H1 (cell line): ENCODE data around the gene NGEF. TPM values are rescaled to one million over a fixed set of nuclear protein-coding genes. Genes with fewer than 3 reads are reported as not detected.
A peak's percentile ranks its signal among the peaks of the same experiment; 100 is the strongest.

Experiments used
- CTCF ChIA-PET: fragments of 300-600 bp; sonication (Branson Sonifier 250); formaldehyde crosslinking; loops from one replicate; lab custom pipeline; 2021; ENCODE audit not compliant: partially characterized antibody; lab: Charles Lee
- POLR2A ChIA-PET: fragments of 300-600 bp; sonication (Branson Sonifier 250); formaldehyde crosslinking; loops from one replicate; lab custom pipeline; 2021; ENCODE audit warnings: inconsistent platforms; ENCODE audit not compliant: partially characterized antibody; lab: Charles Lee
- DNase-seq, 2 experiments: peaks; one replicate each; pipeline versions ENCODE4 v3.0.0 to v3.0.0-alpha.2; 2010 to 2022; ENCODE audit warnings: low spot score in 2 of 2, low read depth in 1 of 2, mixed read lengths in 1 of 2
- FAIRE-seq: peaks from 2 replicates; lab custom pipeline; 2011; peaks lifted over from hg19 to GRCh38; lab: Jason Lieb, UNC
- H2AFZ ChIP-seq: 2 replicates; pipeline ENCODE4 v1.8.1; 2012; ENCODE audit warnings: low read length, inconsistent platforms
- H2AK5ac ChIP-seq: 2 replicates; pipeline ENCODE4 v1.6.1; 2013; ENCODE audit warnings: low read depth, low read length
- H2BK120ac ChIP-seq: replicated peaks from 2 replicates; pipeline ENCODE3; 2013; ENCODE audit warnings: low read depth, low read length, inconsistent platforms
- H2BK12ac ChIP-seq: 2 replicates; pipeline ENCODE4 v1.6.1; 2013; ENCODE audit warnings: low read depth, low read length
- H2BK15ac ChIP-seq: 2 replicates; pipeline ENCODE4 v1.6.1; 2013; ENCODE audit warnings: low read length
- H2BK20ac ChIP-seq: 2 replicates; pipeline ENCODE4 v1.6.1; 2013; ENCODE audit warnings: low read length
- H2BK5ac ChIP-seq: 2 replicates; pipeline ENCODE4 v1.6.1; 2013; ENCODE audit warnings: low read depth, low read length
- H3K14ac ChIP-seq: 2 replicates; pipeline ENCODE4 v1.6.1; 2013; ENCODE audit warnings: inconsistent platforms; ENCODE audit not compliant: insufficient read length
- H3K18ac ChIP-seq: 2 replicates; pipeline ENCODE4 v1.6.1; 2013; ENCODE audit warnings: low read length; ENCODE audit errors: extremely low read depth
- H3K23ac ChIP-seq: 2 replicates; pipeline ENCODE4 v1.6.1; 2013; ENCODE audit warnings: inconsistent platforms; ENCODE audit not compliant: insufficient read length
- H3K23me2 ChIP-seq: 2 replicates; pipeline ENCODE4 v1.6.1; 2013; ENCODE audit warnings: low read depth, low read length
- H3K27ac ChIP-seq: 2 replicates; pipeline ENCODE4 v1.6.1; 2011; ENCODE audit warnings: low read depth, low read length, inconsistent platforms
- H3K27me3 ChIP-seq, 4 experiments: replicated peaks in 1 of 4; 1 replicate in 1 of 4; 2 replicates in 3 of 4; pipeline versions ENCODE4 v1.6.1 to v1.8.1; 2011 to 2013; ENCODE audit warnings: low read length in 3 of 4, mild to moderate bottlenecking in 3 of 4, inconsistent platforms in 2 of 4, mixed read lengths in 2 of 4, moderate library complexity in 1 of 4; ENCODE audit not compliant: control insufficient read depth in 3 of 4, insufficient read depth in 3 of 4; ENCODE audit errors: extremely low read depth in 1 of 4
- H3K36me3 ChIP-seq, 4 experiments: 2 replicates each; pipeline versions ENCODE4 v1.6.1 to v1.8.1; 2011 to 2013; ENCODE audit warnings: mild to moderate bottlenecking in 4 of 4, low read length in 3 of 4, moderate library complexity in 2 of 4, control low read depth in 1 of 4, inconsistent platforms in 1 of 4; ENCODE audit not compliant: insufficient read depth in 4 of 4, control insufficient read depth in 2 of 4
- H3K4ac ChIP-seq: replicated peaks from 2 replicates; pipeline ENCODE3; 2013; ENCODE audit warnings: low read length, low read depth, mixed read lengths, inconsistent platforms; ENCODE audit not compliant: insufficient read length
- H3K4me1 ChIP-seq, 4 experiments: replicated peaks in 1 of 4; 1 replicate in 1 of 4; 2 replicates in 3 of 4; pipeline versions ENCODE4 v1.6.1 to v1.8.1; 2011 to 2013; ENCODE audit warnings: low read length in 3 of 4, inconsistent platforms in 2 of 4, mixed read lengths in 1 of 4; ENCODE audit not compliant: insufficient read depth in 4 of 4, control insufficient read depth in 3 of 4
- H3K4me2 ChIP-seq, 2 experiments: 2 replicates each; pipeline versions ENCODE4 v1.6.1 to v1.8.1; 2011 to 2013; ENCODE audit warnings: low read depth in 2 of 2, low read length in 2 of 2, control low read depth in 1 of 2, inconsistent platforms in 1 of 2, mild to moderate bottlenecking in 1 of 2; ENCODE audit not compliant: insufficient read depth in 1 of 2
- H3K4me3 ChIP-seq, 4 experiments: fragments of 200-600, 300-600 bp in 1 of 4; sonication (generic), shearing (Covaris generic), sonication (Bioruptor Twin) in 1 of 4; 2 replicates each; pipeline versions ENCODE4 v1.5.1 to v1.8.1; 2011 to 2016; ENCODE audit warnings: low read length in 4 of 4, low read depth in 3 of 4, control low read depth in 2 of 4, inconsistent platforms in 2 of 4, mild to moderate bottlenecking in 2 of 4, mixed read lengths in 1 of 4, moderate library complexity in 1 of 4; ENCODE audit not compliant: insufficient read depth in 2 of 4; ENCODE audit errors: extremely low read depth in 1 of 4
- H3K56ac ChIP-seq: replicated peaks from 2 replicates; pipeline ENCODE3; 2013; ENCODE audit warnings: low read depth, mild to moderate bottlenecking, mixed read lengths, low read length, inconsistent platforms; ENCODE audit not compliant: insufficient read length
- H3K79me1 ChIP-seq: 2 replicates; pipeline ENCODE4 v1.6.1; 2013; ENCODE audit warnings: low read depth, low read length, control low read depth
- H3K79me2 ChIP-seq, 2 experiments: 2 replicates each; pipeline versions ENCODE4 v1.6.1 to v1.8.1; 2012 to 2013; ENCODE audit warnings: low read length in 2 of 2, mild to moderate bottlenecking in 2 of 2, inconsistent platforms in 1 of 2; ENCODE audit not compliant: insufficient read depth in 2 of 2, control insufficient read depth in 1 of 2
- H3K9ac ChIP-seq, 4 experiments: replicated peaks in 1 of 4; 1 replicate in 1 of 4; 2 replicates in 3 of 4; pipeline versions ENCODE4 v1.6.1 to v1.8.1; 2011 to 2013; ENCODE audit warnings: low read depth in 3 of 4, low read length in 3 of 4, control low read depth in 2 of 4, mild to moderate bottlenecking in 2 of 4, moderate library complexity in 2 of 4, inconsistent platforms in 1 of 4; ENCODE audit errors: extremely low read depth in 1 of 4
- H3K9me3 ChIP-seq, 2 experiments: 2 replicates each; pipeline versions ENCODE4 v1.6.1 to v1.8.1; 2012 to 2013; ENCODE audit warnings: mild to moderate bottlenecking in 2 of 2, moderate library complexity in 2 of 2, control low read depth in 1 of 2, inconsistent platforms in 1 of 2, low read depth in 1 of 2, low read length in 1 of 2, mixed read lengths in 1 of 2; ENCODE audit not compliant: insufficient read depth in 2 of 2
- H4K20me1 ChIP-seq, 2 experiments: replicated peaks in 1 of 2; 2 replicates each; pipeline versions ENCODE3 to v1.8.1; 2011 to 2013; ENCODE audit warnings: inconsistent platforms in 2 of 2, low read length in 2 of 2, mild to moderate bottlenecking in 1 of 2; ENCODE audit not compliant: insufficient read depth in 2 of 2, control insufficient read depth in 1 of 2
- H4K5ac ChIP-seq: 2 replicates; pipeline ENCODE4 v1.6.1; 2013; ENCODE audit warnings: low read length, low read depth, mixed read lengths, inconsistent platforms; ENCODE audit not compliant: insufficient read length
- H4K8ac ChIP-seq: 2 replicates; pipeline ENCODE4 v1.8.0; 2013; ENCODE audit warnings: mild to moderate bottlenecking, moderate library complexity, low read length, inconsistent platforms; ENCODE audit not compliant: insufficient read depth; ENCODE audit errors: extremely low read depth
- H4K91ac ChIP-seq: replicated peaks from 2 replicates; pipeline ENCODE3; 2013; ENCODE audit warnings: low read length, mixed read lengths, inconsistent platforms; ENCODE audit not compliant: insufficient read length
- ATF3 ChIP-seq: IDR thresholded peaks from 2 replicates; pipeline ENCODE4 v1.6.1; 2011; ENCODE audit warnings: low read depth, mild to moderate bottlenecking, low read length; ENCODE audit not compliant: insufficient read depth
- BACH1 ChIP-seq: IDR thresholded peaks from 2 replicates; pipeline ENCODE4 v1.6.1; 2012; ENCODE audit warnings: low read length, improper control_type of control experiment
- CEBPB ChIP-seq: IDR thresholded peaks from 2 replicates; pipeline ENCODE4 v1.6.1; 2012; ENCODE audit warnings: low read depth, low read length
- JUN ChIP-seq: IDR thresholded peaks from 2 replicates; pipeline ENCODE4 v1.6.1; 2011; ENCODE audit warnings: low read depth, mild to moderate bottlenecking, improper control_type of control experiment, low read length
- RAD21 ChIP-seq, 2 experiments: IDR thresholded peaks in 1 of 2; conservative IDR thresholded peaks in 1 of 2; 2 replicates each; pipeline ENCODE4 v1.6.1; 2011; ENCODE audit warnings: low read depth in 2 of 2, low read length in 2 of 2, improper control_type of control experiment in 1 of 2, inconsistent platforms in 1 of 2, mild to moderate bottlenecking in 1 of 2, moderate library complexity in 1 of 2
- TAF7 ChIP-seq: optimal IDR thresholded peaks from 2 replicates; pipeline ENCODE3; 2011; ENCODE audit warnings: low read depth, mild to moderate bottlenecking, inconsistent platforms, low read length, moderate library complexity, borderline replicate concordance
- WGBS, 2 experiments: shearing (Covaris generic) in 1 of 2; methylation state at CpG; one replicate each; pipeline versions ENCODE4 v1.1.6 to v1.1.7; 2013 to 2015; ENCODE audit warnings: low lambda C conversion rate in 2 of 2, mixed read lengths in 2 of 2, inconsistent platforms in 1 of 2, low coverage in 1 of 2, missing lambda C conversion rate in 1 of 2; ENCODE audit not compliant: insufficient replicate concordance in 2 of 2, insufficient coverage in 1 of 2, insufficient read length in 1 of 2; ENCODE audit errors: extremely low coverage in 1 of 2, missing lambda C conversion rate in 1 of 2; 5-methylcytosine and 5-hydroxymethylcytosine counted together
- polyA plus RNA-seq, 7 experiments: library from polyadenylated mRNA; depleted of rRNA in 3 of 7; stranded (reverse) in 5 of 7; unstranded in 2 of 7; fragments of >200 nt in 5 of 7; fragments of 200-250 nt in 2 of 7; gene quantifications; 1 replicate in 5 of 7; 2 replicates in 1 of 7; 4 replicates in 1 of 7; pipeline versions ENCODE4 v1.2.1 to v1.2.3, GENCODE V29; 2011 to 2013; ENCODE audit warnings: missing spikeins in 2 of 7, mixed read lengths in 2 of 7
- total RNA-seq: library from RNA; stranded (reverse); fragmentation: NEBNext Ultra II Directional; extraction: Animal tissue kit (Norgen Biotek cat#: 25700); gene quantifications from 2 replicates; pipeline ENCODE4 v1.2.1, GENCODE V29; 2021

The NGEF gene
- total and polyA plus RNA-seq, 2 of the 8 experiments (the other 6 are each of a cell fraction or from before 2014, with no cell fraction given) = 2.7 to 3.2 TPM

DNA sequence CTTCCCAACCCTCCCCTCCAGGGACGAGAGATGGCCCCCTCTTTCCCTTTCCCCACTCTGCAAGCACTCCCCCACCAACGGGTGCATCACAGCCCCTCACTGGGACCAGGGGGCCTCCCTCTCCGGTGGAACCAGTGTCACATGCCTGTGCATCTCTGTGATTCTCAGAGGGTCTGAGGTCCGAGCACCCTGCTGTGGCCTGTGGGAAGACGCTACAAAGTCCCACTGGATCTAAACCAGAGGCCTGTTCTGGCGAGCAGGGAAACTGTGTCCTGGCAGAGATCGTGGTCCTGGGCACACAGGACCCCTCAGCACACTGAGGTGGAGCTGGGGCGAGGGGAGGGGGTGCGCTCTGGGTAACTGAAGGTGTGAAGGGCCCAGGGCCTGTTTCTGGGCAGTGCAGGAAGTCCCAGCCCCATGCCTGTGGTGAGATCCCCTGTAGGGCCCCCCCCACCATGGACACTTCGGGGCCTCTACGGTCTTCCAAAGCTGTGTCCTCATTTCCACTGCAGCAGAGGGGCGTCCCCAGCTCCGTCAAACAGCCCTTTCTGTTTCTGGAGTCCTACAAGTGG lies 135.0 kb downstream of the NGEF start:
- Histone ChIP-seq H2BK5ac (no peak overlapping the region), H4K8ac (no peak overlapping the region), H2BK20ac (no peak overlapping the region), H3K14ac (no peak overlapping the region), H3K4me2 (no peak overlapping the region), H3K27me3 (peaks cover 0 to 25% (median 18%) of the 10 kb centered on the region in 4 experiments; a peak in 5 of 7 replicates), H3K23ac (no peak overlapping the region), H3K9ac (no peak overlapping the region), H2AK5ac (0 out of 2 replicates have a peak overlapping the region, but pooled peaks have one; percentile 1), H3K18ac (no peak overlapping the region), H3K27ac (no peak overlapping the region), H2BK12ac (no peak overlapping the region), H4K91ac (no peak overlapping the region), H3K4me3 (no peak overlapping the region), H3K4me1 (peaks cover 0 to 4% (median 1%) of the 10 kb centered on the region in 4 experiments; a peak in 3 of 7 replicates), H3K79me2 (no peaks in the 10 kb centered on the region), H2BK120ac (no peak overlapping the region), H4K5ac (no peak overlapping the region), H2AFZ (no peak overlapping the region), H3K23me2 (peaks cover 12% of the 10 kb centered on the region; the same call in 1 of the 2 replicates), H3K4ac (no peak overlapping the region), H3K36me3 (no peaks in the 10 kb centered on the region), H3K79me1 (no peaks in the 10 kb centered on the region), H2BK15ac (no peak overlapping the region), H3K56ac (no peak overlapping the region), H4K20me1 (peaks cover 0 to 4% of the 10 kb centered on the region in 2 experiments), H3K9me3 (no peaks in the 10 kb centered on the region)
- WGBS, 2 experiments = 87% methylated on average over 12 of the region's 13 CpGs; no CpG with 5 or more reads in 1 of the 2 experiments
- ChIA-PET CTCF (interaction anchor here (1.2 kb wide), 1 partner anchor 12 kb away, joined by 3 read pairs; no protein-coding TSS in a partner anchor), POLR2A (no interaction called here)
- no peak for TF ChIP-seq RAD21 (IDR thresholded peaks at IDR 0.05 in 1 of 2, conservative IDR thresholded peaks at IDR 0.05 in 1 of 2; ENCODE audit: low read depth in 2 of 2, low read length in 2 of 2)
- TF ChIP-seq BACH1 = no peak
- no peak for TF ChIP-seq TAF7
- no peak for TF ChIP-seq JUN
- no peak for TF ChIP-seq ATF3
- no peak for TF ChIP-seq CEBPB
- DNase-seq = no peak
- FAIRE-seq = no peak
